SKM-1 treated with dmso at 0.1 percent for 144 hours (cell line): ENCODE results near the gene MRPL27.
A peak's percentile ranks its signal among the peaks of the same experiment; 100 is the strongest.
"Not testable (repeated sequence)": the region's sequence is repeated elsewhere in the genome, so short reads cannot be mapped to it uniquely, and the experiment has no call there.

ENCODE experiments used
- DNase-seq: peaks from one replicate; lab custom pipeline; 2025; ENCODE audit not compliant: unreplicated experiment; lab: John Stamatoyannopoulos, UW

MRPL27 gene

GRCh38 chr17:50372758-50373556, at the start of gene MRPL27, which contains the start of gene EME1:
MRPL27 (minus strand) TSS chr17:50373184; CDS start chr17:50373170, 14 bp downstream.
EME1 (plus strand) TSS chr17:50373229; CDS start chr17:50375209, 1,980 bp downstream.
- DNase-seq: peak; percentile 92

GRCh38 chr17:50422738-50423137, 49.8 kb upstream of the MRPL27 start:
- no peak for DNase-seq

- DNase-seq: peak; percentile 29
These were observed 48.5 kb upstream of the MRPL27 start for GRCh38 chr17:50421308-50422051.

GRCh38 chr17:50420419-50421112, 47.6 kb upstream of the MRPL27 start:
- no peak for DNase-seq

GRCh38 chr17:50419577-50419976, 46.6 kb upstream of the MRPL27 start:
- not testable (repeated sequence) for DNase-seq

- DNase-seq: no peak
These were observed 41.8 kb upstream of the MRPL27 start for GRCh38 chr17:50414808-50415207.

- DNase-seq: no peak
These were observed 39.3 kb upstream of the MRPL27 start for GRCh38 chr17:50412188-50412732.

- no peak for DNase-seq
These were observed 34.9 kb upstream of the MRPL27 start for GRCh38 chr17:50407921-50408320.

- DNase-seq: no peak
These were observed 33.6 kb upstream of the MRPL27 start for GRCh38 chr17:50406578-50406977.

GRCh38 chr17:50405351-50405750, 32.4 kb upstream of the MRPL27 start:
- DNase-seq: not testable (repeated sequence)

- DNase-seq: not testable (repeated sequence)
These were observed 26.6 kb upstream of the MRPL27 start for GRCh38 chr17:50399591-50399990.

- DNase-seq: not testable (repeated sequence)
These were observed 25.7 kb upstream of the MRPL27 start for GRCh38 chr17:50398672-50399071.

GRCh38 chr17:50397919-50398285, 24.9 kb upstream of the MRPL27 start:
- DNase-seq: no peak

GRCh38 chr17:50397111-50397918, 24.3 kb upstream of the MRPL27 start, which contains the start of gene LRRC59:
LRRC59 (minus strand) TSS chr17:50397523; CDS start chr17:50397317, 206 bp downstream.
- peak; percentile 68 for DNase-seq

GRCh38 chr17:50396261-50397110, 23.5 kb upstream of the MRPL27 start:
- DNase-seq: peak; percentile 29

GRCh38 chr17:50394711-50395110, 21.7 kb upstream of the MRPL27 start:
- DNase-seq: no peak

GRCh38 chr17:50393700-50394099, 20.7 kb upstream of the MRPL27 start:
- no peak for DNase-seq

- DNase-seq: no peak
These were observed 19.6 kb upstream of the MRPL27 start for GRCh38 chr17:50392621-50393020.

GRCh38 chr17:50389534-50389933, 16.6 kb upstream of the MRPL27 start:
- no peak for DNase-seq
